ENCODE measurements around the gene ZBED3.

DNA sequence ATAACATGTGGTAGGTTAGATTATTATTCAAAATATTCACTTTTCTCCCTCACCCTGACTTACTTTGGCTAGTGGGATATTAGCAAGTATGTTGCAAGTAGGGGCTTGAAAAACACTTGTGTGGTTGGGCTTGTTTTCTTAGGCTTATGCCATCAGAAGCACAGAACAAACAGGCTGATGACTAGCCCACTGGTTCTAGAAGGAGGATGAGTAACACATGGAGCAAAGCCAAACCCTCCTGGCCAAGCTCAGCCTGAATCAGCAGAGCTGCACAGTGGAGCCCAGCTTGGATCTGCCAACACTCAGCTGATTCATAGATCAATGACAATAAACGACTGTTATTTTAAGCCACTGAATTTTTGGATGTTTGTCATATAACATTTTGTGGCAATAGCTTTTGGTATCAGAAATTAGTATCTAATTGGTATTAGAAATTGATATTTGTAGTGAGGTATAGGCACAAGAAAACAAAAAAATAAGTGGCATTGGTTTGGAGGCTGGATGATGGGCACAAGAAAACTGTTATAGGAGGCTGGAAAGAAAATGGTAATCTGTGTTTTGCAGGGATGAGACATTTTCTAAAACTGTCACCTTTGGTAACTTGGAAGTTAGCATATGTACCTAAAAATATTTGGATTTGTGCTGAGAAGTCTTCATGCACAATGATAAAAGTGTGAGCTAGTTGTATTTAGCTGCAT lies 46.1 kb upstream of the ZBED3 start:
- TF ChIP-seq CBX5 (IDR thresholded peaks at IDR 0.05; ENCODE audit: low read depth, low read length) = no peak
- TF ChIP-seq, protein P1, sequence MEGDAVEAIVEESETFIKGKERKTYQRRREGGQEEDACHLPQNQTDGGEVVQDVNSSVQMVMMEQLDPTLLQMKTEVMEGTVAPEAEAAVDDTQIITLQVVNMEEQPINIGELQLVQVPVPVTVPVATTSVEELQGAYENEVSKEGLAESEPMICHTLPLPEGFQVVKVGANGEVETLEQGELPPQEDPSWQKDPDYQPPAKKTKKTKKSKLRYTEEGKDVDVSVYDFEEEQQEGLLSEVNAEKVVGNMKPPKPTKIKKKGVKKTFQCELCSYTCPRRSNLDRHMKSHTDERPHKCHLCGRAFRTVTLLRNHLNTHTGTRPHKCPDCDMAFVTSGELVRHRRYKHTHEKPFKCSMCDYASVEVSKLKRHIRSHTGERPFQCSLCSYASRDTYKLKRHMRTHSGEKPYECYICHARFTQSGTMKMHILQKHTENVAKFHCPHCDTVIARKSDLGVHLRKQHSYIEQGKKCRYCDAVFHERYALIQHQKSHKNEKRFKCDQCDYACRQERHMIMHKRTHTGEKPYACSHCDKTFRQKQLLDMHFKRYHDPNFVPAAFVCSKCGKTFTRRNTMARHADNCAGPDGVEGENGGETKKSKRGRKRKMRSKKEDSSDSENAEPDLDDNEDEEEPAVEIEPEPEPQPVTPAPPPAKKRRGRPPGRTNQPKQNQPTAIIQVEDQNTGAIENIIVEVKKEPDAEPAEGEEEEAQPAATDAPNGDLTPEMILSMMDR (IDR thresholded peaks at IDR 0.05; ENCODE audit: control extremely low read depth in 1 of 3, insufficient read depth in 1 of 3, low read depth in 1 of 3, low read length in 3 of 3) = no peak
- no peak for TF ChIP-seq CHD1 (IDR thresholded peaks at IDR 0.05; ENCODE audit: low read depth, low read length)
- no peak for TF ChIP-seq RFX5 (IDR thresholded peaks at IDR 0.05; ENCODE audit: borderline replicate concordance, low read depth, low read length)
